Stimulated activated CD4-positive, alpha-beta T cell treated with anti-CD3 and anti-CD28 coated beads, TNF-alpha, amount 100 ng/mL, for 24 hours (primary cell): ENCODE results near the gene AGPAT3.
"Not testable (repeated sequence)": the region's sequence is repeated elsewhere in the genome, so short reads cannot be mapped to it uniquely, and the experiment has no call there.

ENCODE experiments used
- DNase-seq, 3 experiments: peaks; one replicate each; pipeline ENCODE4 v3.0.0-alpha.2; 2020; ENCODE audit warnings: low read depth in 3 of 3

Gene AGPAT3

GRCh38 chr21:43834146-43834905 lies 30.7 kb upstream of the AGPAT3 start:
- no peak for DNase-seq

- no peak for DNase-seq
Observed at GRCh38 chr21:43835050-43835449, 30.0 kb upstream of the AGPAT3 start.

- no peak for DNase-seq
Observed at GRCh38 chr21:43835861-43836260, 29.2 kb upstream of the AGPAT3 start.

- DNase-seq = no peak
Observed at GRCh38 chr21:43836616-43837015, 28.4 kb upstream of the AGPAT3 start.

- DNase-seq = no peak
Observed at GRCh38 chr21:43840259-43840658, 24.8 kb upstream of the AGPAT3 start.

- no peak for DNase-seq
Observed at GRCh38 chr21:43842742-43843141, 22.3 kb upstream of the AGPAT3 start.

- not testable (repeated sequence) for DNase-seq
Observed at GRCh38 chr21:43844906-43845305, 20.1 kb upstream of the AGPAT3 start.

GRCh38 chr21:43845386-43845785 lies 19.6 kb upstream of the AGPAT3 start:
- DNase-seq = no peak

- DNase-seq = no peak
Observed at GRCh38 chr21:43846430-43846829, 18.6 kb upstream of the AGPAT3 start.

- DNase-seq = no peak
Observed at GRCh38 chr21:43847301-43847700, 17.7 kb upstream of the AGPAT3 start.

- DNase-seq = no peak
Observed at GRCh38 chr21:43848771-43849170, 16.3 kb upstream of the AGPAT3 start.

- DNase-seq = no peak
Observed at GRCh38 chr21:43849532-43850299, 15.3 kb upstream of the AGPAT3 start.

GRCh38 chr21:43850728-43851295 lies 14.2 kb upstream of the AGPAT3 start:
- DNase-seq = no peak

- no peak for DNase-seq
Observed at GRCh38 chr21:43851593-43851992, 13.4 kb upstream of the AGPAT3 start.

GRCh38 chr21:43853851-43854772 lies 10.9 kb upstream of the AGPAT3 start:
- no peak for DNase-seq

GRCh38 chr21:43854773-43855633 lies 10.0 kb upstream of the AGPAT3 start:
- peak in 1 of 3 experiments; percentile 43 for DNase-seq

GRCh38 chr21:43855955-43856354 lies 9.1 kb upstream of the AGPAT3 start:
- no peak for DNase-seq

GRCh38 chr21:43858806-43859648 lies 6.0 kb upstream of the AGPAT3 start:
- no peak for DNase-seq

- DNase-seq = no peak
Observed at GRCh38 chr21:43859747-43860214, 5.2 kb upstream of the AGPAT3 start.

GRCh38 chr21:43861706-43862105 lies 3.3 kb upstream of the AGPAT3 start:
- no peak for DNase-seq
